Measurements from ENCODE around the gene C1orf159.

GRCh38 chr1:1055841-1056736 lies 59.8 kb downstream of the C1orf159 start:
- TF ChIP-seq YY1 (IDR thresholded peaks at IDR 0.05) (no peak), CTCF (IDR thresholded peaks at IDR 0.05; ENCODE audit: low read depth, low read length, missing input control) (no peak), MAX (IDR thresholded peaks at IDR 0.05) (no peak), ZBTB33 (IDR thresholded peaks at IDR 0.05) (no peak), FOXA2 (IDR thresholded peaks at IDR 0.05) (no peak), RXRA (IDR thresholded peaks at IDR 0.05) (no peak), TAF1 (conservative IDR thresholded peaks at IDR 0.05) (no peak), GABPA (IDR thresholded peaks at IDR 0.05 in 1 of 2, conservative IDR thresholded peaks at IDR 0.05 in 1 of 2) (no peak), SP1 (IDR thresholded peaks at IDR 0.05) (no peak), JUND (IDR thresholded peaks at IDR 0.05) (no peak), ATF3 (IDR thresholded peaks at IDR 0.05) (no peak), REST (IDR thresholded peaks at IDR 0.05) (no peak), FOXA1 (IDR thresholded peaks at IDR 0.05) (no peak)

Data from liver (tissue), 3 donors.